Ramos (cell line): ENCODE measurements around the gene NOXO1.

ENCODE experiments used
- in situ Hi-C: fragments of 300-500 bp; cut with MboI; formaldehyde crosslinking; loops from one replicate; pipeline ENCODE4 v1.14.3; 2022; ENCODE audit warnings: low sequenced_read_pairs; ENCODE audit not compliant: unreplicated experiment

NOXO1 gene

DNA sequence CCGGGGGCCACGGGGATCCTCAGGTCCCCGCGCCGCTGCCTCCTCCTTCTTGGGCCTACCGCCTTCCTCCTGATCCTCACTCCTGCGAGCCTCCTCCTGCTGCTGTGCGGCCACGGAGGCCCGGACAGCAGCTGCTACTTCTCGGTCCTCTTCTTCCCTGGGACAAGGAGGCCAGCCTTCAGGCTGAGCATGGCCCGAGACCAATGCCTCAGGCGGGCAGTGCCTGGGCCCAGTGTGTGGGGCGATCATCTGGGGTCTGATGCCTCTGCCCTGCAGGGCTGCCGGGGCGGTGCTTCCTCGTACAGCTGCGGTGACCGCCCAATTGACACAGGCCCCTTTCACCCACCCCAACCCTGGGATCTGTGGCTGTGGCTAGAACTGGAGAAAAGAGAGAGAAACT lies 19.8 kb upstream of the NOXO1 start:
- in situ Hi-C loops, result loop anchor here (25.0 kb wide), 1 partner anchor 511 kb away; the partner anchor contains the start of genes AMDHD2 and ATP6V0C

DNA sequence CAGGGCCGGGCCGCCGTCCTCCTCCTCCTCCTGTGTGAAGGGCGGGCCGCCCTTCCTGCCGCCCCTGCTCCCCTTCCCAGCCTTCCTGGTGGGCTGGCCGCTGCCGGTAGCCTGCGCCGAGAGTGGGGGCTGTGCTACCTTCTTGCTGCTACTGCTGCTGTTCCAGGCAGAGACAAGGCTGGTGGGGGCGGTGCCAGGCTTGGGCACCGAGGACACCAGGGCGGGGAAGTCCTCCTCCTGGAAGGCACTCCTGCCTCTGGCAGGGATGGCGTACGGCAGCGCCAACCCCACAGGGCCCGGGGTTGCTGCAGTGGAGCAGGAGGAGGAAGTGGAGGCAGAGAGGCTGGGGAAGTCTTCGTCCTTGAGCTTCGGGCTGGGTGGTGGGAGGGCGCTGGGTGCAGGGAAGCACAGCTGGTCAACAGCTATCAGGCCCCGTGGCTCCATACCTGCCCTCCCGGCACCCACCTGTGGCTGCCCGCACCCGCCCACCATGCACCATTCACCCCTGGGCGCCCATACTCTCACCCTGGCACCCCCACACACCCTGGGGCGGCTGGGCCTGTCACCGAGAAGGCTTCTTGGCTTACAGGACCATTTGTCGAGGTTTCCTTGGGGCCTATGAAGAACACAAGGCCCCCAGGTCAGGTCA lies 18.7 kb upstream of the NOXO1 start:
- in situ Hi-C loops, result loop anchor here (25.0 kb wide), 1 partner anchor 512 kb away; the partner anchor contains the start of genes AMDHD2 and ATP6V0C

- in situ Hi-C loops, result no loop called here
Observed at GRCh38 chr16:1998852-1999801, 17.9 kb upstream of the NOXO1 start.

- in situ Hi-C loops, result no loop called here
Observed at GRCh38 chr16:1998360-1998835, 17.1 kb upstream of the NOXO1 start.

- in situ Hi-C loops, result no loop called here
Observed at GRCh38 chr16:1997494-1998359, 16.5 kb upstream of the NOXO1 start.

DNA sequence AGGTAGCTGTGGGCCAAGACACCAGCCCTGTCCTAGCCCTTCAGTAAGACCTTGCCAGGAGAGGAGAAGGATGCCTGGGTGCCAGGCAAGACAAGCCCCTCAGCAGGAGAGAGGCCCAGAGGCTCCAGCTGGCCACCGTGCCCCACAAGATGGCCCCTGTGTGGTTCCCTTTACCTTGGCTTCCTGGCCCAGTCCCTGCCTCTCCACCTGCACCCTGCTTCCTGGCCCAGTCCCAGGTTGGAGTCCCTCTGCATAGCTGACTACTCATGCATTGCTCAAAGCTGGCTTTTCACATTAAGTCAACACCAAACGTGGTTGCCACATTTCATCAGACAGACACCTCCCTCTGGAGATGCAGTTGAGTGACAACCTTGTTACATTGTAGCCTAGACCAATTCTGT lies 12.5 kb upstream of the NOXO1 start:
- in situ Hi-C loops, result no loop called here

DNA sequence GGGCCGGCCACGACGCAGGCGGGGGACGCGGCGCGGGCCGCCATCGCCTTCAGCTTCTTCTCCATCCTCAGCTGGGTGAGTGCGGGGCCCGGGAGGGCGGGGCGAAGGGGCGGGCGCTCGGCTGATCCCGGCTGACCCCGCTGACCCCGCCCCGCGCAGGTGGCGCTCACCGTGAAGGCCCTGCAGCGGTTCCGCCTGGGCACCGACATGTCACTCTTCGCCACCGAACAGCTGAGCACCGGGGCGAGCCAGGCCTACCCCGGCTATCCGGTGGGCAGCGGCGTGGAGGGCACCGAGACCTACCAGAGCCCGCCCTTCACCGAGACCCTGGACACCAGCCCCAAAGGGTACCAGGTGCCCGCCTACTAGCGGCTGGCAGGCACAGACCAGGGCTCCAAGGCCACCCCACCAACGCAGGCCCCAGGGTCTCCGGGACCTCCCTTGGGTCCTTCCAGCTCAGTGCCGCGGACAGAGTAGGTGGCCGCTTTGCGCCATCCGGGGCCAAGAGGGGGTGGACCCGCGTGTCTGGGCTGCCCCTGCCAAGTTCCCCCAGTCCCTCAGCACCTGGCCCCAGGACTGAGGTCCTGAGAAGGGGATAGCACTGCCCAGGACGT lies 11.5 kb upstream of the NOXO1 start:
- in situ Hi-C loops, result no loop called here

DNA sequence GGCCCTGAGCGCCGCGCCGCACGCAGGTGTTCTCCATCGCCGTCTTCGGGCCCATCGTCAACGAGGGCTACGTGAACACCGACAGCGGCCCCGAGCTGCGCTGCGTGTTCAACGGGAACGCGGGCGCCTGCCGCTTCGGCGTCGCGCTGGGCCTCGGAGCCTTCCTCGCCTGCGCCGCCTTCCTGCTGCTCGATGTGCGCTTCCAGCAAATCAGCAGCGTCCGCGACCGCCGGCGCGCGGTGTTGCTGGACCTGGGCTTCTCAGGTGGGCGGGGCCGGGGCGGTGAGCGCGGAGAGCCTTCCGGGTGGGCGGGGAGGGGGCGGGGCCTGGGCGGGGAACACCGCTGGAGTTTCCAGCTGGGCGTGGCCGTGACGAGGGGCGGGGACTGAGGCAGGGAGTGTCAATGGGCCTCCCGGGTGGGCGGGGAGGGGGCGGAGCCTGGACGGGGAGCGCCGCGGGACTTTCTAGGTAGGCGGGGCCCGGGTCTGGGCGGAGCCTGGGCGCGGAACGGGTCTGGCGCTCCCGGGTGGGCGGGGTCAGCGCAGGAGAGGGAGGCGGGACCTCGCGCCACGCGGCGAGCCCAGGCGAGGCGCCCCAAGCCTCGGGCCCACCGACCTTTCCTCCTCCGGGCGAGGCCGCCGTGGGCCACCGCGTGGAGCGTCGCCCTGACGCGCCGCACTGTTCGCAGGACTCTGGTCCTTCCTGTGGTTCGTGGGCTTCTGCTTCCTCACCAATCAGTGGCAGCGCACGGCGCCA lies 10.9 kb upstream of the NOXO1 start:
- in situ Hi-C loops, result no loop called here

GRCh38 chr16:1991588-1991947 lies 10.3 kb upstream of the NOXO1 start:
- in situ Hi-C loops, result no loop called here

DNA sequence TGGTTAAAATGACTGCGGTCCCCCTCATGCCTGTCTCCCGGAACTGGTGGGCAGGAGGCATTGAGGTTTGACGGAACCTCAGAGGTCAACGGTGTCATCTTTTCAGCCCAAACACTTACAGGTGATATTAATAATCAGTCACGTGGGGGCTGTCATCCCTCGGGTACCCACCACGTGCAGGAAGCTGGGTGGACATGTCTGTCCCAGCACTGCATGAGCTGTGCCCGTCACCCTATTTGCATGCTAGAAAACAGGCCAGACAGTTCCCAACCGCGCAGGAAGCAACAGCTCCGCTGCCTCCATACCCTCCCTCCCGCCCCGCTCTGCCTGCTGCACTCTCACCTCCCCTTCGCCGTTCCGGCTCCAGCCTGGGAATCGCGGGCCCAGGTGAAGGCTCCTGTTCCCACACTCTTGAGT lies 9.9 kb upstream of the NOXO1 start:
- in situ Hi-C loops, result no loop called here

GRCh38 chr16:1990351-1991134 lies 9.3 kb upstream of the NOXO1 start:
- in situ Hi-C loops, result no loop called here

- in situ Hi-C loops, result no loop called here
Observed at GRCh38 chr16:1990101-1990350, 8.8 kb upstream of the NOXO1 start.

GRCh38 chr16:1989209-1990100 lies 8.2 kb upstream of the NOXO1 start, which contains the start of gene SYNGR3:
TSS of gene SYNGR3 (plus strand) at chr16:1989970. CDS start at chr16:1990103, 133 bp downstream.
- in situ Hi-C loops, result no loop called here

DNA sequence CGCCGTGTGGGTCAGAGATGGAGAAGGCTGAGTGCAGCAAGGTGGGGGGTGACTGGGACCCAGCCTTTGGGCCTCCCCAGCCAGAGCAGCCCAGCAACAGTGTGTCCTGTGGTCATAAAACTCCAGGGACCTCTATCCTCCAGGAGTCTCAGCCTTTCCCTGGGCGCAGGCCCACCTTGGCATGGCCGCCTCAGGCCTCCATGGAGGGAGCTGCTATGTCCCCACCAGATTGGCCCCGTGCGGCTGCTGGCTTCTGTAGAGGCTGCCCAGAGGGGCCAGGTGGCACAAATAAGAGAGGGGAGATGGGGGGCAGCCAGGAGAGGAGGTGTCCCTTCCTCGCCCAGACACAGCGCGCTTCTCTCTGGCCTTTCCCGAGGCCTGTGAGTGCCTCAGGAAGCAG lies 5.9 kb upstream of the NOXO1 start:
- in situ Hi-C loops, result no loop called here

- in situ Hi-C loops, result no loop called here
Observed at GRCh38 chr16:1985466-1986150, 4.3 kb upstream of the NOXO1 start.

DNA sequence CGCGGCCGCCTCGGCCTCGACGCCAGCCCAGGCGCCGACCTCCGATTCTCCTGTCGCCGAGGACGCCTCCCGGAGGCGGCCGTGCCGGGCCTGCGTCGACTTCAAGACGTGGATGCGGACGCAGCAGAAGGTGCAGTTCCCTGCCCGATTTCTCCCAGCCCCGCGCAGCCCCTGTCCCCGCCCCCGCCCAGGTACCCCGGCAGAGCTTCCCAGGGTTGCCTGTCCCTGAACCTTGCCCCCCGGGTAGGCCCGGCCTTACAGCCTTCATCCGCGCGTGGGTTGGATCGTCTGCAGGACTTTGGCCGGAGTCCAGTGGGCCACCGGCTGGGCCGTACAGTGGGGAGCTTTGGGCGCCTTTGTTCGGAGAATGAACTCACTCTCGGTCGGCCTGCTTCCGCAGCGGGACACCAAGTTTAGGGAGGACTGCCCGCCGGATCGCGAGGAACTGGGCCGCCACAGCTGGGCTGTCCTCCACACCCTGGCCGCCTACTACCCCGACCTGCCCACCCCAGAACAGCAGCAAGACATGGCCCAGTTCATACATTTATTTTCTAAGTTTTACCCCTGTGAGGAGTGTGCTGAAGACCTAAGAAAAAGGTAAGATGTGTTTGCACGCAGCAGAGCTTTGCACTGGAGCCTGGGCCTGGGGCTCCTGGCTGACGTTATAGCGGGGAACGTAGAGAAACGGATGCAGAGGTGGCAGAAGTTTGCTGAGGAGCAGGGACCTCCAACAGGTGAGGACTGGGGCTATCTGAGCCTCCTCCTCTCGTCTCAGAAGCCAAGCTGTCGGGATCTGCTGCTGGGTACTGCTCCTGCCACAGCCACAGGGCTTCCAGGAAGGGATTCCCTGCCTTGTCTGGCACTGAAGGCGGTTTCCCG lies 3.3 kb upstream of the NOXO1 start:
- in situ Hi-C loops, result no loop called here
